Gastrocnemius medialis (tissue), 4 donors: ENCODE data around the gene PDSS2. TPM values are rescaled to one million over a fixed set of nuclear protein-coding genes. Genes with fewer than 3 reads are reported as not detected.
"Not testable (repeated sequence)": the region's sequence is repeated elsewhere in the genome, so short reads cannot be mapped to it uniquely, and the experiment has no call there.

Experiments
- ATAC-seq, 2 donors: fragments of 150-250 bp; one replicate each; pipeline ENCODE4 v1.9.1; 2016
- DNase-seq, 2 donors: peaks; one replicate each; pipeline ENCODE4 v3.0.0-alpha.2; 2019
- H3K27ac ChIP-seq, 4 donors: fragments of 200-600 bp; sonication (generic); 1 replicate in 1 of 4; 2 replicates in 3 of 4; pipeline ENCODE4 v1.5.1; 2016 to 2018; ENCODE audit warnings: mild to moderate bottlenecking in 2 of 4, moderate library complexity in 1 of 4
- H3K27me3 ChIP-seq, 3 donors: fragments of 200-600 bp; sonication (generic) in 2 of 3; 1 replicate in 1 of 3; 2 replicates in 2 of 3; pipeline versions ENCODE4 v1.5.1 to v1.6.0; 2016 to 2019; ENCODE audit warnings: mild to moderate bottlenecking in 1 of 3, moderate library complexity in 1 of 3
- H3K36me3 ChIP-seq, 2 donors: fragments of 200-600 bp; sonication (generic) in 1 of 2; one replicate each; pipeline ENCODE4 v1.5.1; 2017 to 2018
- H3K4me1 ChIP-seq, 2 donors: fragments of 200-600 bp; sonication (generic) in 1 of 2; one replicate each; pipeline ENCODE4 v1.5.1; 2016 to 2017; ENCODE audit warnings: mild to moderate bottlenecking in 2 of 2
- H3K4me3 ChIP-seq, 4 donors: fragments of 200-600 bp; sonication (generic) in 3 of 4; 1 replicate in 1 of 4; 2 replicates in 3 of 4; pipeline ENCODE4 v1.5.1; 2016 to 2019; ENCODE audit warnings: mild to moderate bottlenecking in 2 of 4
- H3K9me3 ChIP-seq, 3 donors: fragments of 200-600 bp; sonication (generic) in 2 of 3; 1 replicate in 1 of 3; 2 replicates in 2 of 3; pipeline ENCODE4 v1.5.1; 2016 to 2019
- POLR2A ChIP-seq, 2 donors: fragments of 450-650 bp; IDR thresholded peaks; one replicate each; pipeline ENCODE4 v1.6.1; 2017; ENCODE audit warnings: antibody characterized with exemption in 2 of 2, mild to moderate bottlenecking in 2 of 2, moderate library complexity in 2 of 2
- in situ Hi-C, 4 donors: fragments of 200-750 bp; cut with MboI; loops; one replicate each; pipeline versions ENCODE4 v1.15.0 to v1.8.0; 2017; ENCODE audit warnings: low sequenced_read_pairs in 4 of 4
- intact Hi-C: fragments of 100-400 bp; cut with DNase I; formaldehyde crosslinking; loops from one replicate; pipeline ENCODE4 v1.15.1; 2023; ENCODE audit warnings: low total_unique reads
- total RNA-seq, 4 donors: library from RNA; depleted of rRNA; stranded (reverse); fragments of >200 nt; gene quantifications; one replicate each; pipeline versions ENCODE4 v1.1.0 to v1.2.3, GENCODE V29; 2016
- TF ChIP-seq, protein P1 (sequence below), 5 experiments: fragments of 450-650 bp in 3 of 5; fragments of 200-600 bp in 2 of 5; sonication (generic) in 2 of 5; IDR thresholded peaks in 4 of 5; conservative IDR thresholded peaks in 1 of 5; 1 replicate in 4 of 5; 2 replicates in 1 of 5; pipeline ENCODE4 v1.5.1; 2016 to 2019; ENCODE audit warnings: antibody characterized with exemption in 5 of 5, mild to moderate bottlenecking in 3 of 5, moderate library complexity in 3 of 5

Gene PDSS2
- total RNA-seq, 4 donors from 2014 or later, result 6.6 to 14.3 (median 10.0) TPM

DNA sequence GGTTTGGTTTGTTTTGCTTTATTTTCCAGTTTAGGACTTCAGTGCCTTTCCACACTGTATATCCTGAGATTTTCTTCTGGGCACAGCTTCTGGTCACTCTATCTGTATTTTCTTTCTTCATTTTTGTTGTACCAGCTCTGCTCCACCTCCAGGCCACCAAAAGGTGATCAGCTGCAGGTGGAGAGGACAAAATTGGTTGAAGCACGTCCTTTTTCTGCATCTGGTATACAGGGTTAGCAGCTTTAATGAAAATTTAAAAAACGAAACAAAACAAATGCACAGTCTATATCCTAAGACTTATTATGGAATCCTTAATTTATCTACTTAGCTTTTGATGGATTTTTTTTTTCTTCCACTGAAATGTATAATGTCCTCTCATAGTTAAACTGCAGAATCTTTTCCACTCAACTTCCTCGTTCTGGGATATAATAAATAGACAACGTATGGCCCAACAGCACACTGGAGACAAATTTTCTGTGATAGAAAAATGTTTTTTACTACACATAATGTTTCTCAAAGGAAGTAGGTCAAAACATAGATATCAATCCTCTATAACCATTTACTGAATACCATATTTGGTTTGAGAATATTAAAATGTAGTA lies 19.8 kb upstream of the PDSS2 start:
- no peak for TF ChIP-seq POLR2A (IDR thresholded peaks at IDR 0.05)
- TF ChIP-seq, protein P1, sequence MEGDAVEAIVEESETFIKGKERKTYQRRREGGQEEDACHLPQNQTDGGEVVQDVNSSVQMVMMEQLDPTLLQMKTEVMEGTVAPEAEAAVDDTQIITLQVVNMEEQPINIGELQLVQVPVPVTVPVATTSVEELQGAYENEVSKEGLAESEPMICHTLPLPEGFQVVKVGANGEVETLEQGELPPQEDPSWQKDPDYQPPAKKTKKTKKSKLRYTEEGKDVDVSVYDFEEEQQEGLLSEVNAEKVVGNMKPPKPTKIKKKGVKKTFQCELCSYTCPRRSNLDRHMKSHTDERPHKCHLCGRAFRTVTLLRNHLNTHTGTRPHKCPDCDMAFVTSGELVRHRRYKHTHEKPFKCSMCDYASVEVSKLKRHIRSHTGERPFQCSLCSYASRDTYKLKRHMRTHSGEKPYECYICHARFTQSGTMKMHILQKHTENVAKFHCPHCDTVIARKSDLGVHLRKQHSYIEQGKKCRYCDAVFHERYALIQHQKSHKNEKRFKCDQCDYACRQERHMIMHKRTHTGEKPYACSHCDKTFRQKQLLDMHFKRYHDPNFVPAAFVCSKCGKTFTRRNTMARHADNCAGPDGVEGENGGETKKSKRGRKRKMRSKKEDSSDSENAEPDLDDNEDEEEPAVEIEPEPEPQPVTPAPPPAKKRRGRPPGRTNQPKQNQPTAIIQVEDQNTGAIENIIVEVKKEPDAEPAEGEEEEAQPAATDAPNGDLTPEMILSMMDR (IDR thresholded peaks at IDR 0.05 in 4 of 5, conservative IDR thresholded peaks at IDR 0.05 in 1 of 5), result no peak
- ATAC-seq (no peak), DNase-seq (no peak)
- Histone ChIP-seq H3K4me1 (no peaks in the 10 kb centered on the region), H3K4me3 (no peak overlapping the region), H3K27ac (no peak overlapping the region), H3K27me3 (no peaks in the 10 kb centered on the region), H3K36me3 (no peaks in the 10 kb centered on the region), H3K9me3 (no peaks in the 10 kb centered on the region)
- intact Hi-C loops, result no loop called here
- in situ Hi-C loops, result loop anchor here in 2 of 4 donors (25.0 kb wide), 1 partner anchor 183 kb away; no protein-coding TSS in a partner anchor

DNA sequence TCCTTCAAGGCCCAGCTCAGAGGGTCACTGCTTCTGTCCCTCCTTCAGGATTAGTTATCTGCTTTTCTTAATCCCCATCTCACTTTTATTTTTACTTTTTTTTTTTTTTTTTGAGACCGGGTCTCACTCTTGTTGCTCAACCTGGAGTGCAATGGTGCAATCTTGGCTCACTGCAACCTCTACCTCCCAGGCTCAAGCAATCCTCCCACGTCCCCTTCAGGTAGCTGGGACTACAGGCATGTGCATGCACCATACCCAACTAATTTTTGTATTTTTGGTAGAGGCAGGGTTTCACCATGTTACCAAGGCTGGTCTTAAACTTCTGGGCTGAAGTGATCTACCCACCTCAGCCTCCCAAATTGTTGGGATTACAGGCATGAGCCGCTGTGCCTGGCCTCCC lies 16.5 kb upstream of the PDSS2 start:
- H3K4me1 ChIP-seq, DNase-seq, H3K9me3 ChIP-seq, H3K27me3 ChIP-seq, H3K4me3 ChIP-seq, H3K27ac ChIP-seq, ATAC-seq, intact Hi-C loops, H3K36me3 ChIP-seq: not testable (repeated sequence)
- in situ Hi-C loops, result loop anchor here in 2 of 4 donors (25.0 kb wide), 1 partner anchor 186 kb away; no protein-coding TSS in a partner anchor

DNA sequence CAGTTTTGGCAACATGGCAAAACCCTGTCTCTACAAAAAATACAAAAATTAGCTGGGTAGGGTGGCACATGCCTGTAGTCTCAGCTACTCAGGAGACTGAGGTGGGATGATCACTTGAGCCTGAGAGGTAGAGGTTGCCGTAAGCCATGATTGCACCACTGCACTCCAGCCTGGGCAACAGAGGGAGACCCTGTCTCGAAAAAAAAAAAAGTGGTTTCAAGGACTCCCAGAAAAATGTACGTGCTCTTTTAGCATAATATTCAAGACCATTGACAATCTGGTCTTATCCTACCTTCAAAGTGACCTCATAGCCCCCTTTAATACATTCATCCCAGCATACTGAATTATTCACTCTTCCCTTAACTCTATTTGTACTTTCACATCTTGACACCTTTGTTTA lies 16.0 kb upstream of the PDSS2 start:
- H3K27me3 ChIP-seq, H3K27ac ChIP-seq, H3K9me3 ChIP-seq, H3K36me3 ChIP-seq, ATAC-seq, H3K4me1 ChIP-seq, H3K4me3 ChIP-seq, DNase-seq, intact Hi-C loops: not testable (repeated sequence)
- in situ Hi-C loops, result loop anchor here in 2 of 4 donors (25.0 kb wide), 1 partner anchor 187 kb away; no protein-coding TSS in a partner anchor

DNA sequence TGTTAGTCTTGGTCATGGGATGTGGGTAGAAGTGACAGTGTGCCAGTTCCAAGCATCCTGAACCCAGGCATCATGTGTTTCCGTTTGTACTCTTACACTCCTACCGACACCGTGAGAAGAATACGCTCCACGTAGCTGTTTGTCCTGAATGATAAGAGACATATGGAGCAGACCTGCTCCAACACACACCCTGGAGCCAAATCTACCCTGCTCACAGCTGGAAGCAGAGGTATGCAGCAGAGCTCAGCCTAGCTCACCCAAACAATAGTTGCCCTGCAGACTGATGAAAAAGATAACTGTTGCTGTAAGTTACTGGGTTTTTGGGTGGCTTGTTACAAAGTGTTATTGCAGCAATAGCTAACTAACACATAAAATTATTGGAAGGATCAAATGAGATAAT lies 14.3 kb upstream of the PDSS2 start:
- no peaks in the 10 kb centered on the region for H3K36me3 ChIP-seq
- intact Hi-C loops (no loop called here), in situ Hi-C loops (no loop called here)
- no peak overlapping the region for H3K27ac ChIP-seq
- ATAC-seq (no peak), DNase-seq (no peak)
- H3K9me3 ChIP-seq, result no peaks in the 10 kb centered on the region
- TF ChIP-seq POLR2A (IDR thresholded peaks at IDR 0.05), result no peak
- TF ChIP-seq, protein P1 (IDR thresholded peaks at IDR 0.05 in 4 of 5, conservative IDR thresholded peaks at IDR 0.05 in 1 of 5), result no peak
- no peak overlapping the region for H3K4me3 ChIP-seq
- H3K4me1 ChIP-seq, result no peaks in the 10 kb centered on the region
- H3K27me3 ChIP-seq, result no peaks in the 10 kb centered on the region

DNA sequence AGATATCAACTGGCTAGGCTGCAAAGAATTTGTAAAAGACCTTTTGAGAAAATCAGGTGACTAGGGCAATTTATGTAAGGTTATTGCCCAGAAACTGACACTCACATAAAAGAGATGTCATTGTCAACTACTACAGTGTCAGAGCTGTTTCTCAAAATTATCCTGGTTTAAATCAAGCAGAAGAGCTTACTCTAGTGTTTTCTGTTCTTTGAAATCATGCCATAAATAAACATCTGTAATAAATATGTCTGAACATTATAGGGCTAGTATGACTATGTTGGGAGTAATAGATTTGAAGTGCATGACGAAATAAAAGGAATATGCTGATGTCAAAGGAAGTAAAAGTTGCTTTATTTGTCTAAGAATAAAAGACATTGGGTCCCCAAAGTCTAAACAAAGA lies 11.0 kb upstream of the PDSS2 start:
- ATAC-seq (no peak), DNase-seq (no peak)
- no peaks in the 10 kb centered on the region for H3K9me3 ChIP-seq
- in situ Hi-C loops, result no loop called here
- H3K36me3 ChIP-seq, result no peaks in the 10 kb centered on the region
- no peaks in the 10 kb centered on the region for H3K27me3 ChIP-seq
- no peaks in the 10 kb centered on the region for H3K4me1 ChIP-seq
- intact Hi-C loops, result no loop called here
- TF ChIP-seq POLR2A (IDR thresholded peaks at IDR 0.05), result no peak
- TF ChIP-seq, protein P1 (IDR thresholded peaks at IDR 0.05 in 4 of 5, conservative IDR thresholded peaks at IDR 0.05 in 1 of 5), result no peak
- H3K27ac ChIP-seq, result no peak overlapping the region
- H3K4me3 ChIP-seq, result no peak overlapping the region

DNA sequence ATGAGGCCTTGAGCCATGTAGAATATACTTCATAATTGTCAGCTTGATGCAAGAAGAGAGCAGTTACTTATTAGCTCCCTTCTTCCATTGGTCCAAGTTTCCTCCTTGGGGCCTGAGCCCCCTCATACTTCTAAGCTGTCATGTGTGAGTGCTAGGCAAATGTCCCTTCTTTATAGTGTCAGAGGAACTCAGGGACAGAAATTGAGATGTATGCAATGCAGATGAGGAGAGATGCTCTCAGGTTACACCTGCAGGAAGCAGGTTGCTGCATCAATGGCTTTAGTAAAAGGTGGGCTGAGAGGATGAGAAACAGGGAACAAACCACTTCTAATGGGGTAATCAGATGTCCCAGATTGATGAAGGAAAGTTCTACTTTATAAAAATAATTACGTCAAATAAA lies 6.7 kb upstream of the PDSS2 start:
- no peaks in the 10 kb centered on the region for H3K9me3 ChIP-seq
- no peaks in the 10 kb centered on the region for H3K36me3 ChIP-seq
- intact Hi-C loops, result no loop called here
- TF ChIP-seq, protein P1 (IDR thresholded peaks at IDR 0.05 in 4 of 5, conservative IDR thresholded peaks at IDR 0.05 in 1 of 5), result no peak
- no peak for TF ChIP-seq POLR2A (IDR thresholded peaks at IDR 0.05)
- DNase-seq, result no peak
- ATAC-seq, result no peak
- H3K27ac ChIP-seq, result no peak overlapping the region
- in situ Hi-C loops, result no loop called here
- H3K4me3 ChIP-seq, result no peak overlapping the region
- H3K27me3 ChIP-seq, result no peaks in the 10 kb centered on the region
- peaks cover 0 to 5% of the 10 kb centered on the region in 2 donors for H3K4me1 ChIP-seq
